VCaP (cell line): Measurements from ENCODE around the gene ABCC4.

Experiments used
- H3K27ac ChIP-seq: fragments of 450-650 bp; 2 replicates; pipeline ENCODE4 v1.5.1; 2017
- CTCF ChIP-seq: fragments of 450-650 bp; conservative IDR thresholded peaks from 2 replicates; pipeline ENCODE4 v1.5.1; 2017; ENCODE audit warnings: mild to moderate bottlenecking, moderate library complexity

Gene ABCC4

GRCh38 chr13:95317039-95317989 is 16.1 kb upstream of the ABCC4 start:
- no peak for TF ChIP-seq CTCF
- H3K27ac ChIP-seq: no peak overlapping the region

- TF ChIP-seq CTCF: no peak
- H3K27ac ChIP-seq: no peak overlapping the region
Measured at GRCh38 chr13:95315752-95316151, 14.5 kb upstream of the ABCC4 start.

- no peak for TF ChIP-seq CTCF
- no peak overlapping the region for H3K27ac ChIP-seq
Measured at GRCh38 chr13:95307507-95307906, 6.3 kb upstream of the ABCC4 start.

GRCh38 chr13:95304453-95304852 is 3.2 kb upstream of the ABCC4 start:
- no peak for TF ChIP-seq CTCF
- H3K27ac ChIP-seq: no peak overlapping the region

- TF ChIP-seq CTCF: no peak
- peak overlapping the region; percentile 76 for H3K27ac ChIP-seq
Measured at GRCh38 chr13:95301968-95302393, 730 bp upstream of the ABCC4 start.

- peak overlapping the region; percentile 76 for H3K27ac ChIP-seq
Measured at GRCh38 chr13:95300625-95301182, 547 bp downstream of the ABCC4 start.

More at GRCh38 chr13:95300625-95301182, 547 bp downstream of the ABCC4 start:
- no peak for TF ChIP-seq CTCF
